GM18951 (cell line): ENCODE measurements around the gene USP28.

ENCODE experiments used
- POLR2A ChIP-seq: IDR thresholded peaks from 4 replicates; pipeline ENCODE4 v1.6.1; 2011; ENCODE audit warnings: mild to moderate bottlenecking; ENCODE audit not compliant: insufficient read length, insufficient read depth; ENCODE audit errors: extremely low read depth
- in situ Hi-C: fragments of 300-500 bp; cut with MboI; formaldehyde crosslinking; loops from one replicate; pipeline ENCODE4 v1.12.0; 2022; ENCODE audit warnings: low sequenced_read_pairs, mixed read lengths, inconsistent platforms; ENCODE audit not compliant: unreplicated experiment

Gene USP28

GRCh38 chr11:113840932-113841664 lies 34.3 kb downstream of the USP28 start:
- no peak for TF ChIP-seq POLR2A
- in situ Hi-C loops: no loop called here

GRCh38 chr11:113839842-113840241 lies 35.5 kb downstream of the USP28 start:
- in situ Hi-C loops: no loop called here
- TF ChIP-seq POLR2A: no peak

GRCh38 chr11:113838005-113838404 lies 37.4 kb downstream of the USP28 start:
- no peak for TF ChIP-seq POLR2A
- in situ Hi-C loops: no loop called here

- in situ Hi-C loops: no loop called here
- TF ChIP-seq POLR2A: no peak
Observed at GRCh38 chr11:113835306-113835705, 40.1 kb downstream of the USP28 start.

GRCh38 chr11:113833151-113833550 lies 42.2 kb downstream of the USP28 start:
- in situ Hi-C loops: no loop called here
- TF ChIP-seq POLR2A: no peak

- in situ Hi-C loops: no loop called here
- TF ChIP-seq POLR2A: no peak
Observed at GRCh38 chr11:113831314-113831713, 44.1 kb downstream of the USP28 start.

GRCh38 chr11:113829751-113830150 lies 45.6 kb downstream of the USP28 start:
- no peak for TF ChIP-seq POLR2A
- in situ Hi-C loops: no loop called here

GRCh38 chr11:113828191-113828590 lies 47.2 kb downstream of the USP28 start:
- no peak for TF ChIP-seq POLR2A
- in situ Hi-C loops: no loop called here

GRCh38 chr11:113827477-113827876 lies 47.9 kb downstream of the USP28 start:
- TF ChIP-seq POLR2A: no peak
- in situ Hi-C loops: no loop called here

- in situ Hi-C loops: no loop called here
Observed at GRCh38 chr11:113818426-113818825, 56.9 kb downstream of the USP28 start.

GRCh38 chr11:113817626-113818025 lies 57.7 kb downstream of the USP28 start:
- TF ChIP-seq POLR2A: no peak
- in situ Hi-C loops: no loop called here

More at GRCh38 chr11:113818426-113818825, 56.9 kb downstream of the USP28 start:
- no peak for TF ChIP-seq POLR2A

- in situ Hi-C loops: no loop called here
- TF ChIP-seq POLR2A: no peak
Observed at GRCh38 chr11:113817162-113817561, 58.2 kb downstream of the USP28 start.

GRCh38 chr11:113814181-113814580 lies 61.2 kb downstream of the USP28 start:
- TF ChIP-seq POLR2A: no peak
- in situ Hi-C loops: no loop called here

GRCh38 chr11:113808931-113809330 lies 66.4 kb downstream of the USP28 start:
- no peak for TF ChIP-seq POLR2A
- in situ Hi-C loops: no loop called here

GRCh38 chr11:113806406-113806805 lies 69.0 kb downstream of the USP28 start:
- in situ Hi-C loops: no loop called here
- no peak for TF ChIP-seq POLR2A

GRCh38 chr11:113805640-113806039 lies 69.7 kb downstream of the USP28 start:
- no peak for TF ChIP-seq POLR2A
- in situ Hi-C loops: no loop called here
